GM20431 (cell line): ENCODE results near the gene MEGF11.
"Not testable (repeated sequence)": the region's sequence is repeated elsewhere in the genome, so short reads cannot be mapped to it uniquely, and the experiment has no call there.

Experiments used
- in situ Hi-C: fragments of 300-500 bp; cut with MseI, MboI; formaldehyde crosslinking; loops from one replicate; pipeline ENCODE4 v1.15.0; 2020; ENCODE audit warnings: low sequenced_read_pairs; ENCODE audit not compliant: unreplicated experiment

Gene MEGF11

GRCh38 chr15:65996901-65997300 is 256.6 kb downstream of the MEGF11 start:
- in situ Hi-C loops: no loop called here

GRCh38 chr15:65994832-65995231 is 258.7 kb downstream of the MEGF11 start:
- in situ Hi-C loops: no loop called here

GRCh38 chr15:65993762-65994161 is 259.8 kb downstream of the MEGF11 start:
- in situ Hi-C loops: no loop called here

- in situ Hi-C loops: no loop called here
These were observed 260.3 kb downstream of the MEGF11 start for GRCh38 chr15:65993236-65993635.

GRCh38 chr15:65991721-65992483 is 261.6 kb downstream of the MEGF11 start:
- in situ Hi-C loops: no loop called here

GRCh38 chr15:65990298-65990981 is 263.1 kb downstream of the MEGF11 start:
- in situ Hi-C loops: no loop called here

- in situ Hi-C loops: no loop called here
These were observed 266.4 kb downstream of the MEGF11 start for GRCh38 chr15:65987100-65987499.

- in situ Hi-C loops: no loop called here
These were observed 267.1 kb downstream of the MEGF11 start for GRCh38 chr15:65986416-65986815.

- in situ Hi-C loops: no loop called here
These were observed 268.2 kb downstream of the MEGF11 start for GRCh38 chr15:65985387-65985786.

- in situ Hi-C loops: no loop called here
These were observed 270.8 kb downstream of the MEGF11 start for GRCh38 chr15:65982627-65983322.

GRCh38 chr15:65981837-65982626 is 271.5 kb downstream of the MEGF11 start:
- in situ Hi-C loops: no loop called here

GRCh38 chr15:65980824-65981456 is 272.6 kb downstream of the MEGF11 start:
- in situ Hi-C loops: no loop called here

- in situ Hi-C loops: no loop called here
These were observed 273.7 kb downstream of the MEGF11 start for GRCh38 chr15:65979837-65980236.

GRCh38 chr15:65979316-65979715 is 274.2 kb downstream of the MEGF11 start:
- in situ Hi-C loops: no loop called here

GRCh38 chr15:65978110-65978509 is 275.4 kb downstream of the MEGF11 start:
- in situ Hi-C loops: no loop called here

GRCh38 chr15:65976196-65976595 is 277.4 kb downstream of the MEGF11 start:
- in situ Hi-C loops: not testable (repeated sequence)

- in situ Hi-C loops: no loop called here
These were observed 281.9 kb downstream of the MEGF11 start for GRCh38 chr15:65971741-65971995.

- in situ Hi-C loops: no loop called here
These were observed 282.4 kb downstream of the MEGF11 start for GRCh38 chr15:65970937-65971740.
